ENCODE data around the gene RFC1.

DNA sequence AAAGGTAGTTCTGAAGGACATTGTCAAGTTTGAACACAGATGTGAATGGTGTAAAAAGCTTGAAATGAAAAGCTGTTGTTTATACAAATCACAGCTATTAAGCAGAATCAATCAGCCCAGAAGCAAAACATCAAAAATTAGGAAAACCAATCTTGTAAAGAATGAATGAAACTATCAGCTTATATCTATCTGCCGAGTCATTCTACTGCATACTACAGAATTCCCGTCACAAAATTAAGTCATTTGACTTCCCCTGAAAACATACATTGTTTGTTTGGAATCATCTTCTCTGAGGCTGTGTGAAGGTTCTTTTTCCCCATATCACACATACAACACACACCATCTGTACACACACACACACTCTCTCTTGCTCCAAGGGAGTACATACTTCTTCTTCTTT lies 80.3 kb downstream of the RFC1 start:
- TF ChIP-seq CTCF (IDR thresholded peaks at IDR 0.05) (no peak), POLR2A (IDR thresholded peaks at IDR 0.05) (no peak)
